Fibroblast of peridontal ligament (primary cell): Measurements from ENCODE around the gene HSD11B1.

Experiments used
- DNase-seq: peaks from one replicate; pipeline ENCODE4 v3.0.0-alpha.2; 2010; ENCODE audit errors: extremely low read depth

Gene HSD11B1

DNA sequence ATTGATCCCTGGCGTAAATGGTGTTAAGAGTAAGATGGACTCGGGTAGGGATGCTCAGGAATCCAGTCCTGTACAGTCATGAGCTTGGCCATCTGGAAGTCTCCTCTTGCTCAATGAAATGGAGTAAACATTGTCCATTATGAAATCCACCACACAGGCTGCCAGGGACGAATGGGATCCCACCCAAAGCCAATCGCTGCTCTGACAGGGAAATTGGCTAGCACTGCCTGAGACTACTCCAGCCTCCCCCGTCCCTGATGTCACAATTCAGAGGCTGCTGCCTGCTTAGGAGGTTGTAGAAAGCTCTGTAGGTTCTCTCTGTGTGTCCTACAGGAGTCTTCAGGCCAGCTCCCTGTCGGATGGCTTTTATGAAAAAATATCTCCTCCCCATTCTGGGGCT, at the start of gene HSD11B1:
TSS of gene HSD11B1 (plus strand) at position 263 of the 400 bp plus-strand sequence. CDS start at position 360, 97 bp downstream.
- DNase-seq = peak; percentile 83

DNA sequence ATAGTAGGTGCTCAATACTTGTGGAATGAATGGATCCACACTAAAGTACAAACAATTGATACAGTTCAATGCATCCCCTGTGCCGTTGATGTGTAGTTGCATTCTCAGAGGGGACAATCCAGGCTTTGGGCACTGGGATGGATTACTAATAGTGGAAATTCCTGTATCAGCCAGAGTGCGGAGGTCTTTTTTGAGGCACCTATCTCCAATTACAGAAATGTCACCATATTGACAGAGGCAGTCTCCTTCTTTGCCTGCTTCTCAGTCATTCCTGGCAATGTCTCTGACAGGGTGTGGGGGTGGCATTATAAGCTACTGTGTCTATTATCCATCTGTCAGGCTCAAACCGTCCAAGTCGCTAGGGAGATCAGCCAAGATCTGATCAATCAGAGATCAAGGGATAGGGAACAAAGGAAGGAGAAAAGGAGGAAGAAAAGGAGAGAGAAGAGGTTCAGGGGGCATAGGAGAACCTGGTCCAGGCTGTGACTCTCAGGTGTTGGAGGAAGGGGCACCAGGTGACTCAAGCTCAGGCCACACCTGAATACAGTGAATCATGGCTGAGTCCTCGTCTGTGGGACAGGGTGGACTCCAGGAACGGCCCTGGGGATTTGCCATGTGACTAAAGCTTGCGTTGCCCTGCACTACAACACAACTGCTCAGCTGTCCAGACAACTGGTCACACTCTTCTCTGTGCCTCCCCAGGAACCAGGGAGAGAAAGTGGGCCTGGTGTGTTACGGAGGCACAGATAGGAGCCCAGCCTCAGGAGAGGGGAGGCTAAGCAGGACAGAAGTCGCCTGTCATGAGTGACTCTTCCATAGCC, 49.0 kb upstream of the HSD11B1 start:
- no peak for DNase-seq

DNA sequence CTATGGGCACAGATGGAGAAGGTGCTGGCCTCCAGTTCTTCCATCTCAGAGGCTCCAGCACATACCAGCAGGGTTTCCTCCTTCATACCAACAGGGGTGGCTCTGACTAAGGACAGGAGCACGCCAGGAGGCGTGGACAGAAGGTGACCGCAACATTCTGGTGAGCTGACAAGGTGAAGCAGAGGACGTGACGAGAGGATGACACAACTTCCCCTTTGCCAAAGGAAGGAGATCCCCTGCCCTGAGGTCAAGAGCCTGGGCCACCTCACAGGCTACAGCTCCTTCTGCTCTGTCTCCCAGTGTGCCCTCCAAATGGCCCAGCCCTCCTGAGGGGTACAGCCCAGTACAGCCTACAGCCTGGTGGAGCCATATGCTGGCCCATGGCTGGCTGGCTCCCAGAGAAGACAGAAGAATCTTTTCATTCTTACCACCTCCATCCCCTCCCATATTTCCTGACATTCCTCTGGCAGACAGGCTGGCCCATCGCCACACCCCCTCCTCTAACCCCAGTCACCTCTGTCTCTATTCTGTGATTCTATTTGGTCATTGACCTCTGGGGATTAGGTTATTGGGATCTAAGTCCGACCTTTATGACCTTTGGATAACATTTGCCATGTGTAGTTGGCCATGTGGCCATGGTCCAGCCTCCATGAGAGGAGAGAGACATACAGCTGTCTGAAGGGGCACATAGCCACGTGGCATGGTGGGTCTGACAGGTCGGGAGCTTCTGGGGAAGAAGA, 47.3 kb upstream of the HSD11B1 start:
- DNase-seq = no peak

DNA sequence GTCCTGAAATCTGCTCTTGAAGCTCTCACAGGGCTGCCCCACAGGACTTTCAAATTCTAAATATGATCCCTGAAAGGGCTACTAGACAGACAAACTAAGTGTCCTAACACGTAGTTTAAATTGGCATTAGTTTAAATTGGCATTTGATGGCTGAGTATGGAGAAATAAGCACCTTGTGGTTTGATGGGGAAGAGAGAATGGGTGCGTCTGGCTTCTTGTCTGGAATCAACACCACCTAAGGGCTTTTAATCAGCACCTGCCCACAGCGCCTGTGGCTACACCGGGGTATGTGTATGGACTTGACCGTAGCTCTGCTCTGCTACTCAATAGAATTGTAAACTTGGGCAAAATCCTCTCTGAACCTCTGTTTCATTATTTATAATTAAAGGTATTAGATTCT, 46.7 kb upstream of the HSD11B1 start:
- DNase-seq = no peak

DNA sequence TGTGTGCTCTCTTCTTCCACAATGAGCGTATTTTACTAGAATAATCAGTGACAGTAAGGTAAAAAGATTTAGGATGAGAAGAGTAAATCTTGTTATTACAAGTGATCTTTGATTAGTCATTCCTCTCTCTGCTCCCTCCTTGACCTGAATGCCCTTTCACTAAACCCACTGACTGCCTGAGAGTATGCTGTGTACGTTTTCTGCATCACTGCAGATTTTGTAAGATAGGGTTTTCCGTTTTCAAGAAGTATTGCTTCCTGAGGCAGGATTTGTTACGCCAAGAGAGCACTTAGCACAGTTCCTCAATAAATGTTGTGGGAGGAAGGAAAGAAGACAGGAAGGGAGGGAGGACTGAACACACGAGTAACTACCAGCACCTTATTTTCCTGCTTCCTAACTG, 44.7 kb upstream of the HSD11B1 start:
- DNase-seq = no peak

DNA sequence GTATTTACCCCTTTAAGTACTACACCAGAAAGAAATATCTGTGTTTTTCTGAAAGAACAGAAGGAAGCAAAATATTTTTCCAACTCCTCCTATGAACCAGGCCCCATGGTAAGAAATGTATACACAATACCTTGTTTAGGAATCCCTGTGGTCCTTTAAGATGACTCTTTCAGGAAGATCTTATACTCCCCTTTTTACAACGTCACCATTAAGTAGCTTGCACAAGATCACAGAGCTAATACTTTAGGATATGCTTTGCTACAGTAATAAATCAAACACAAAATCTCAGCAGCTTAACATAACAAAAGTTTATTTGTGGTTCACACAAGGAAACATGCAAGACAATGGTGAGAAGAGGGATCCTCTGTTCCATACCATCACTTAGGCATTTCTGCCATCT, 43.6 kb upstream of the HSD11B1 start:
- DNase-seq = no peak

DNA sequence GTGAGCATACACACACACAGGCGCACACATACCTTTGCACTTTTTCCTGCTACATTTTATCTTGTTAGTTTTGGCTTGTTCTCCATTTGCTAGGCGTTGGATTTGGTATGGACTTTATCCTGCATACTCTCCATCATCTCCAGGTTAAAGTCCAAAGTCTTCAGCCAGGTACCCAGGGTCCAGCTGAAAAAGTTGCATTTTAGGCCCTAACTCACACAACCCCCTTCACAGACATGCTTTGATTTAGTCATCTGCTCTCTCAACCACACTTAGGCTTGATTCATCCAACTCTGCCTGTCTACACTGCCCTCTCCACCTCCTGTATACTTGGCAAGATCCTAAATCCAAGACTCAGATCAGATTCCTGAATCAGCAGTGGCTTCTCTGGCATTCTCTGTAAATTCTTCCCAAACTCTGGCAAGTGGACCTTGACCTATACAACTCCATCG, 41.7 kb upstream of the HSD11B1 start:
- no peak for DNase-seq

DNA sequence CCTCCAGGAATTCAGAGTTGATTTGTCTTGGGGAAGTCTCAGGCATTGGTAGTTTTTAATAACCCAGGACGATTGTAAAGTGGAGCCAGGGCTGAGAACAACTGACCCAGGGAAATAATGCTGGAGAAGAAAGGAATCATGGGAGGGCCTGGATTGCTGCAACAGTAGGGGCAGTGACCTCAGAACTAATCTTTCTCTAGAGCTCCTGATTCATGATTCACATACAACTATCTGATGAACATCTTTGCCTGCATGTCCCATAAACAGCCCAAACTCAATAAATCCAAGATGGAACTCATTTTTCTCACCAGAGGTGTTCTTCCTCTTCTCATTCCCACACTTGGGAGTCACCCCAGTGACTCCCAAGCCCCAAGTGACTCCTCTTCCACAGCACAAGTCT, 37.5 kb upstream of the HSD11B1 start:
- no peak for DNase-seq

DNA sequence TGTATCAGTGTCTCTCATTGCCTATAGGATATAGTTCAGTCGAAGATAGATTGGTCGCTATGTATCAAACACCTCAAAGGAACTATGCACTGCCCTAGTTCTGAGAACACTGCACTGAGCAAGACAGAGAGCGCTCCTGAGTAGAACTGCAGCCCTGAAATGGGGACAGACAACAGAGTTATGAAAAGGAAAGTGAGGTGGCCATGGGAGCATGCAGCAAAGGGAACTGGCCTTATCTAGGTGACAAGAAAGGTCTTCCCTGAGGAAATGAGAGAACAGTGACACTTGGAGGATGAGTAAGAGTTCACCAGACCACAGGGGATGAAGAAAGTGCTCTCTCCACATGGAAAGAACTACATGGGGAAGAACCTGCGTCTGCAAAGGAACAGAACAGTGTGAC, 36.9 kb upstream of the HSD11B1 start:
- no peak for DNase-seq

DNA sequence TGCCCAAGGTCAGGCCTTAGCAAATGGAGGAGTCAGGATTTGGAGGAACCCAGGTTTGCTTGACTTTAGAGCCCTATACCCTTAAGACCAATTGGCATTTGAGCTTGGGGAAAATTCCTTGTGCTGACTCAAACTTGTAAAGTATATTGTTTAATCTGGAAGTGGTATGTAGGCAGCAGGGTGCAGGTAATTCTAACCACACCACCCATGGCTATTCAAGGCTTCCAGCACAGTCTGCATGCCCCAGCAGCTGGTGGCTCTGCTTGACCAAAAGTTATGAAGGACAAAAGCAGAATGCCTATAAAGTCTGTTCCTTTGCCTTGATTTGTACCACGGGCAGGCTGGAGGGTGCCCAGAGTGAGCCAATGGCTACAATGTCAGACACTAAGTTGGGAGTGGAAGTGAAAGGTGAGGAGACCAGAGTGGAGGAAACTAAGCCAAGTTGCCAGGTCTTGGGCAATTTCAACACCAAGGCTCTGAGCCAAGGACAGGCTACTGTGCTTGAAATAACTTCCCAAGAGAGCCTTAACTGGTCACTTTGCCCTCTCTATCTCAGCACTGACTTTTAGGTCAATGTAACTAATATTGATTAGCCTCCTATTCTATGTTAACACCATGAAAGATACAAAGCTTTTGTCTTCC, 34.1 kb upstream of the HSD11B1 start:
- DNase-seq = no peak

DNA sequence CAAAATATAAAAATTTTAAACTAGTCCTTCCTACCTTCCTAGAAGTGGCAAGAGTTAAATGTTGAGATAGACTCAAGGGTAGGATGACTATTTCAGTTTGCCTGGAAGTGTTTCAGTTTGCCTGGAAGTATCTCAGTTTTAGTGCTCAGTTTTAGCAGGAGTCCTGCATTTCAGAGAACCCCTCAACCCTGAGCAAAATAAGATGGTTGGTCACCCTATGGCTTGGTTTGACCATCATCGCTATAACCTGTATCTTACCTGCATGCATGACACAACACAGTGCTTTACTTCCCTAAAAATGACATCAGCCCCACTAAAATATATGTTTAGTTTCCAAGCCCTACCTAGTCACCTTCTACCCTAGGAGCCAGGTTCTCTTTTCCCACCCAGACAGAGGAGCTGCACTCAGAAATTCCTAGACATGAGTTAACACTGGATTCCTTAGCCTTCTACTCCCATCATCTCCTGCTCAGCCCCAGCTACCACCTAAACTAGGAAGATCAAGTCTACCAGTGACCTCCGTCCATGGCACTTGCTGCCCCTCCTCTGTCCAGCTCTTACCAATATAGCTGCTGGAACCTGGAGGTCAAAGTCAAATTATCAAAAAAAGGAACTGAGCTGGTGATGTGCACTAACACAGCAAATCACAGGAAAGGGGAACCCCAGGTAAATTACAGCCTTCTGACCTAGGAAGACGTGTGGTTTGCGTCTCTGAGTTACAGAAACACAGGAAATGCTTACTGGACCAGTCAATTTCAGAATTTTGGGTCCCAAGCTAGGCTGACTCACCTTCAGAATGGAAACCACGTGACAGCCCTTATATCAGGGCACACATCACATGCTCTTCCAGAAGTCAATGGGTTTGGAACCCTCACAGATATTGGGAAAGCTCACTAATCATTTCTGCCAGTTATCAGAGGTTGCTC, 31.7 kb upstream of the HSD11B1 start:
- no peak for DNase-seq

DNA sequence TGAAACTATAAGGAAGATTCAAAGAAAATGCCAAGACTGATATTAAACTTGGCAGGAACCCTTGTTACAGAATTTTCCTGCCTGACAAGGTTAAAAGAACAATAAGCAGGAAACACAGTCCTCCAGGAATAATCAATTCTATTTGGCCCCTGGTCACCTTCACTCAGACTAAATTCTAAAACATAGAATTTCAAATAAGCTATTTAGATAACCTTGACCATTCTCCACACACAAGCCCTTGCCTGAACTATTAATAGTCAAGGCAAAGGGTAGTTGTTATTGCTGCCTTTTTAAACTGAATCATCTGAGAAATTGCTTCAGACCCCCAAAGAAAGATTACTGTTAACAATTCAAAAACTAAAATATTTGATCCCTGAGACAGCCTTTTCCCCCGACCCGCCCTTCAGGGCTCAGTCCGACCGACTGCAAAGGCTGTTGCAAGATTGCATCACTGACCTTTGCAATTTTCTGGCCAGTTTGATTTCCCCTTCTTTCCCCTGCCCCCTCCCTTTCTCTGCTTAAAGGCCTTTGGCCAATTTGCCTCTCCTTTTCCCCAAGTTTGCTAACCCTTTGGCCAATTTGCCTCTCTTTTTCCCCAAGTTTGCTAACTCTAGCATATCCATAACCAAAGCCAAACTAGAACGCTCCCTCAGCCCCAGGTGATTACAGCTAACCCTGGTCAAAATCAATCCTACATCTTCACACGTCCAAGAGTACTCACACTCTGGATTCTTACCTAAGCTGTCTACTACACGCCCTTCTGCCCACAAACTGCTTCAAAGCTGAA, 30.8 kb upstream of the HSD11B1 start:
- DNase-seq = no peak

DNA sequence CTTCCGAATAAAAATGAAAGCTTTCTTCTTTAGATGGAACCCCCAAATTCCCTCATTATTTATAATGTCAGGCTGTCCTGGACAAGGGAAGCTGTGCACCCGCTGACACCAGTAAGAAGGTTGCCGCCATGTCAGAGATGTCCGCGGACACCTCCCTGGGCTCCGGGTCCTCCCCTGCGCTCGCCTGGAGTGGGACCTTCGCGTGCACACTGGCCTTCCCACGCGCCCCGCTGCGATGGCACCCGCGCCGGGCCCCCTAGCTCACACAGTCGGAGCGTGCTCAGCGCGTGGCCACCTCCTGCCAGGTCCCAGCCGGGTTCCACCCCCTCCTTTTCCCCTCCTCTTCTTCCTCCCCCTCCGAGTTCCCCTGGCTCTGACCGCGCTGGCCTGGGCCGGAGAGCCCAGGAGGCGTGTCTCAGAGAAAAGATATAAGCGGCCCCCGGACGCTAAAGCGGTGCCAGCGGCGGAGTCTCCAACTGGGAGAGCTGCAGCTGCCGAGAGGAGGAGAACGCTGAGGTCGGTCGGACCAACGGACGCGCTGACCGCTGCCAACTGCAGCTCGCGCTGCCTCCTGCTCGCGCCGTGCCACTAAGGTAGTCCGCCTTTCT, 29.6 kb upstream of the HSD11B1 start, which contains the start of gene G0S2:
TSS of gene G0S2 (plus strand) at position 456 of the 608 bp plus-strand sequence. CDS start 273 bp downstream, outside the sequence.
- peak; percentile 14 for DNase-seq

DNA sequence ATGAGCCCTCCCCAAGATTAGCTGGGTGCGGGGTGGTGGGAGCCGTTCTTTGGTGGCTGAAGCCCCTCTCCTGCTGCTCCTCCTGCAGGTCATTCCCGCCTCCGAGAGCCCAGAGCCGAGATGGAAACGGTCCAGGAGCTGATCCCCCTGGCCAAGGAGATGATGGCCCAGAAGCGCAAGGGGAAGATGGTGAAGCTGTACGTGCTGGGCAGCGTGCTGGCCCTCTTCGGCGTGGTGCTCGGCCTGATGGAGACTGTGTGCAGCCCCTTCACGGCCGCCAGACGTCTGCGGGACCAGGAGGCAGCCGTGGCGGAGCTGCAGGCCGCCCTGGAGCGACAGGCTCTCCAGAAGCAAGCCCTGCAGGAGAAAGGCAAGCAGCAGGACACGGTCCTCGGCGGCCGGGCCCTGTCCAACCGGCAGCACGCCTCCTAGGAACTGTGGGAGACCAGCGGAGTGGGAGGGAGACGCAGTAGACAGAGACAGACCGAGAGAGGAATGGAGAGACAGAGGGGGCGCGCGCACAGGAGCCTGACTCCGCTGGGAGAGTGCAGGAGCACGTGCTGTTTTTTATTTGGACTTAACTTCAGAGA, 29.0 kb upstream of the HSD11B1 start:
- no peak for DNase-seq

DNA sequence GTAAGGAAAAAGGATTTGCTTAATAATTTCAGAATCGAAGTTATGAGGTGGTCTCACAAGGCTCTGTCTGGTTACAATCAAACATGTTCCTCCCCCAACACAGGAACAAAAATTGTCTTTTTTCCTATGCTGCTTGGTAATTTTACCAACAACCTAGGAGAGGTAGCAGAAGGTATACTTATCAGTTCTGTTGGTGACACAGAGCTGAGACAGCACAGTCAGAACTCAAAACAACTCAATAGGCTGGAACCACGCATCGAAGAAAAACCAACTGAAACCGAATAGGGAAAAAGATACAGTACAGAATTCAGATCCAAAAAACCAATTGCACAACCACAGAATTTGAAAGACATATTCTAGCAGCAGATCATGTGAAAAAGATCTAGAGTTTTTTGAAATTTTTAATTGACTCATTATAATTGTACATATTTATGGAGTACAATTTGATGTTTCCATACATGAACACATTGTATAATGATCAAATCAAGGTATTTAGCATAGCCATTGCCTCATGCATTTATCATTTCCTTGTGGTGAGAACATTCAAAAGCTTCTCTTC, 25.6 kb upstream of the HSD11B1 start:
- DNase-seq = no peak

DNA sequence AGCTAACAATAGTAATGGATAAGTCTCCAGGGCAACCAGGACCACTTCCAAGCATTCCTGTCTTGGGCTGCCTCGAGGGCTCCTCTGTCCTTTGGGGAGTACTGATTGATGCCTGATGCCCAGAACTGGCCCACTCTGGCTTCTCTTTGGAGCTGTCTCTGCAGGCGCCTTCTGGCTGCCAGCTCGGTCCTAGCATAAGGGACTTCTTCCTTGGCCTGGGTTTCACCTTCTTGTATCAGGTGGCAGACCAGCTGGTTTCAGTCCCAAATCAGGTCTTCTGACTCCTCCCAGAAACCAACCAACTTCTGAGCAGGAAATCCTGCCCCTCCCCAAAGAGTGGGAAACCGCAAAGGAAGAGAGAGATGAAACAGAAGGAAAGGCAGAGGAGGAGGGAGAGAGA, 18.8 kb upstream of the HSD11B1 start:
- DNase-seq = no peak

DNA sequence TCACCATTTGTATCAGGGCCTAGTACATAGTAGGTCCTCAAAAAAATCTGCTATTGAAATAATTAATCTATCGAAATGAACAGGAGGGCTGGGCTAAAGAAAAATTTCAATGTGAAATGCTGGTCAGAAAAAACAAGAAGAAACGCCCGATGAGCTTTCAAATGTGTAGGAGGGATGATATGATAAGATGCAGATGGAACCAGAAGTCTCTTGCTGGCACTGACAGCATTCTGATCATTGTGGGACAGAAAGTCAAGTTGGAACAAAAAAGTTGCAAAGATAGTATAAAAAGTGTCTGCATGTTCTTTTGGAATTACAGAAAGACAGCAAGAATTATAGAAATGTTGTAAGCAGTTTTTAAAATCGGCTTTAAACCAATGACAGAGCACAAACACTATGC, 18.3 kb upstream of the HSD11B1 start:
- DNase-seq = no peak

DNA sequence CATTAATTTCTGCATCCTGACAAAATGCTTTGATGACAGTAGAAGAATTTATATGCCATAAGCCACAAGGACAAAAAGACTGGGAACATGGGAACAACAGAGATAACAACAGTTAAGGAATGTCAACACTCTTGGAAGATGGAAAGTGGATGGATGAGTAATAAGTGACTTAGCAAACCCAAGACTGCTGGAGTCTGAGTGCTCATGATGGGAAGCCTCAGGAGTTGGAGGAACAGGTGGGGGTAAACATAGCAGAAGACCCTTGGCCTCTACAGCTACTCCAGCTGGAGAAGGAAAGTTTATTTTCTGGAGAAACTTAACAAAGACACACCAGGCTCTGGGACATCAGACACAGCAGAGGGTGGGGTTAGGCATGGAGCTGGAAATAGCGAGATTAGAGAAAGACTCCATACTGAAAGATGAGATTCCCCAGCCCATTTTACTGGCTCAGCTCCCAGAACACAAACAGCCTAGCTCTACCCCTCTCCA, 15.9 kb upstream of the HSD11B1 start:
- no peak for DNase-seq

DNA sequence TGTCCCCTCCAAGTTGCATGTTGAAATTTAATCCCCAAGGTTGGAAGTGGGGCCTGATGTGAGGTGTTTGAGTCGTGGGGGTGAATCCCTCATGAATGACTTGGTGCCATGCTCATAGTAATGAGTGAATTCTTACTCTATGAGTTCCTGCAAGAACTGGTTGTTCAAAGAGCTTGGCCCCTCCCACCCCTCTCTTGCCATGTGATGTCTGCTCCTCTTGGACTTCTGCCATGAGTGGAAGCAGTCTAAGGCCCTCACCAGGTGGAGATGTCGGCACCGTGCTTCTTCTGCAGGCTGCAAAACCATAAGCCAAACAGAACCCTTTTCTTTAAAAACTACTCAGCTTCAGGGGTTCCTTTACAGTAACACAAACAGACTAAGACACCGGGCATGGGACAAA, 15.2 kb upstream of the HSD11B1 start:
- no peak for DNase-seq
